HFF-Myc (cell line): ENCODE data around the gene SLC4A11.

Experiments
- DNase-seq: peaks from one replicate; pipeline ENCODE4 v3.0.0-alpha.2; 2011; ENCODE audit warnings: low read depth; ENCODE audit errors: extremely low read depth
- H3K4me3 ChIP-seq: replicated peaks from 2 replicates; pipeline ENCODE4 v1.5.1; 2011; ENCODE audit warnings: low read depth, mild to moderate bottlenecking, control low read depth, low read length
- TF ChIP-seq, protein P1 (sequence below): IDR thresholded peaks from 2 replicates; pipeline ENCODE4 v1.5.1; 2012; ENCODE audit warnings: mild to moderate bottlenecking, low read depth, low read length, control low read depth; ENCODE audit errors: missing control alignments

Gene SLC4A11

DNA sequence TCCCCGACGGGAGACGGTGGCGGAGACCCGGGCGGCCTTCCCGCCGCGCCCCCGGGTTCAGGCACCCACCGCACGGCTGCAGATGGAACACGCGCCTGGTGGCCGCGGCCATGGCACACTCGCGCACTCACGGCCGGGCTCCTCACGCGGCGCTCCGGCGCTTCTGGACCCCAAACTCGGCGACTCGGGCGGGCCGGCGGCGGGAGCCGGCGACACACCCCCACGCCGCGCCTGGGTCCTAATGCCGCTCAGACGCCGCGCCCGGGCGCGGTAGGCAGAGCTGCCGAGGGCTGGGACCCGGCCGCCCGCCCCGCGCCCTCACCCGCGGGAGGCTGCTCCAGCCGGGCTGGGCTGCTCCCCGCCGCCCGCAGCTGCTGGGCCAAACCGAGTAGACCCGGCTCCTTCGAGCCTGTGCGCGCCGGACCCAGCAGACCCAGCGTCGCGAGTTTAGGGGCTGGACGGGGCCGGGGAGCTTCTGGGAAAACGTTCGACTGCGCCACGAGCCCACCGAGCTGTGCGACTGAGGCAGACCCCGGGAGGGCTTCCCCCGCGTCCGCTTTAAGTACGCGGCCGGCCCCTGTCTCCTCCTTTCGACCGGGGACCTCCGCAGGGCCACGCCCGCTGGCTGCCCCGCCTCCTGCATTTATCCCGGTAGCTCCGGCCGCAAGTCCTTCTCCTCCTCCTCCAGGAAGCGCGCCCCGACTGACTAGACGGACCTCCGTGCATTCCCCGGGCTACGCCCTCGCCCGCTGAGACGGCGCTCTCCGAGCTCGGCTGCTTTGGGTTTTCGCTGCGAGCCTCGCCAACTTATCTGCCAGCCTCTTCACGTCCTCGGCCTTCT is at the start of gene SLC4A11:
SLC4A11 (minus strand) TSS at position 165 of the 841 bp plus-strand sequence; CDS start at position 112, 53 bp downstream.
- H3K4me3 ChIP-seq: peak within 1 kb of the TSS; percentile 57
- no peak for DNase-seq
- TF ChIP-seq, protein P1, sequence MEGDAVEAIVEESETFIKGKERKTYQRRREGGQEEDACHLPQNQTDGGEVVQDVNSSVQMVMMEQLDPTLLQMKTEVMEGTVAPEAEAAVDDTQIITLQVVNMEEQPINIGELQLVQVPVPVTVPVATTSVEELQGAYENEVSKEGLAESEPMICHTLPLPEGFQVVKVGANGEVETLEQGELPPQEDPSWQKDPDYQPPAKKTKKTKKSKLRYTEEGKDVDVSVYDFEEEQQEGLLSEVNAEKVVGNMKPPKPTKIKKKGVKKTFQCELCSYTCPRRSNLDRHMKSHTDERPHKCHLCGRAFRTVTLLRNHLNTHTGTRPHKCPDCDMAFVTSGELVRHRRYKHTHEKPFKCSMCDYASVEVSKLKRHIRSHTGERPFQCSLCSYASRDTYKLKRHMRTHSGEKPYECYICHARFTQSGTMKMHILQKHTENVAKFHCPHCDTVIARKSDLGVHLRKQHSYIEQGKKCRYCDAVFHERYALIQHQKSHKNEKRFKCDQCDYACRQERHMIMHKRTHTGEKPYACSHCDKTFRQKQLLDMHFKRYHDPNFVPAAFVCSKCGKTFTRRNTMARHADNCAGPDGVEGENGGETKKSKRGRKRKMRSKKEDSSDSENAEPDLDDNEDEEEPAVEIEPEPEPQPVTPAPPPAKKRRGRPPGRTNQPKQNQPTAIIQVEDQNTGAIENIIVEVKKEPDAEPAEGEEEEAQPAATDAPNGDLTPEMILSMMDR: no peak

DNA sequence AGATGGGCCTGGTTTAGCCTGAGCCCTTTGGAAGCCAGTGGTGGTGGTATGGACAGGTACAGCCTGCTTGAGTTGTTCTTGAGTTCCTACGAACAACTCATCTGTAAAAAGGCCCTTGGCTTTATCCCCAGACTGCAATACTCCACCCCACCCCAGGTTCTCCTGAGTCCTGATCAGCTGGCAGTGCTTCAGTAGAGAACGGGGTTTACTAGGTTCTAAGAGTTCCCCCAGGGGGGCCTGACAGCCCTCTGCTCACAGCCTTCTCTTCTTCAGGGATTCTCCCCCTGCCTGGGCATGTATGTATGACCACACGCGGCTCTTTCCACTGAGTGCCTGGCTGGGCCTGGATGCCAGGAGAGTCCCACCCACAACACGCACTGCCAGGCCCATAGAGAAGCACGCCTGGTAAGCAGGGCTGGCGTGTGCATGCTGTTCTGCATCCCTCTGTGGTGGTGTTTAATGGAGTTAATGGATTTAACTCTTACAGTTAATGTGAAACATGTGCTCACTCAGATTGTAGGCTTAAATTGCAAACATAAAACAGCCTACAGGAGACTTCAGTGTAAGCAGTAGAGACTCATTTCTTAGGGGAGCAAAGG is 44.3 kb upstream of the SLC4A11 start:
- TF ChIP-seq, protein P1: no peak
- DNase-seq: peak; percentile 30
- H3K4me3 ChIP-seq: no peak overlapping the region

DNA sequence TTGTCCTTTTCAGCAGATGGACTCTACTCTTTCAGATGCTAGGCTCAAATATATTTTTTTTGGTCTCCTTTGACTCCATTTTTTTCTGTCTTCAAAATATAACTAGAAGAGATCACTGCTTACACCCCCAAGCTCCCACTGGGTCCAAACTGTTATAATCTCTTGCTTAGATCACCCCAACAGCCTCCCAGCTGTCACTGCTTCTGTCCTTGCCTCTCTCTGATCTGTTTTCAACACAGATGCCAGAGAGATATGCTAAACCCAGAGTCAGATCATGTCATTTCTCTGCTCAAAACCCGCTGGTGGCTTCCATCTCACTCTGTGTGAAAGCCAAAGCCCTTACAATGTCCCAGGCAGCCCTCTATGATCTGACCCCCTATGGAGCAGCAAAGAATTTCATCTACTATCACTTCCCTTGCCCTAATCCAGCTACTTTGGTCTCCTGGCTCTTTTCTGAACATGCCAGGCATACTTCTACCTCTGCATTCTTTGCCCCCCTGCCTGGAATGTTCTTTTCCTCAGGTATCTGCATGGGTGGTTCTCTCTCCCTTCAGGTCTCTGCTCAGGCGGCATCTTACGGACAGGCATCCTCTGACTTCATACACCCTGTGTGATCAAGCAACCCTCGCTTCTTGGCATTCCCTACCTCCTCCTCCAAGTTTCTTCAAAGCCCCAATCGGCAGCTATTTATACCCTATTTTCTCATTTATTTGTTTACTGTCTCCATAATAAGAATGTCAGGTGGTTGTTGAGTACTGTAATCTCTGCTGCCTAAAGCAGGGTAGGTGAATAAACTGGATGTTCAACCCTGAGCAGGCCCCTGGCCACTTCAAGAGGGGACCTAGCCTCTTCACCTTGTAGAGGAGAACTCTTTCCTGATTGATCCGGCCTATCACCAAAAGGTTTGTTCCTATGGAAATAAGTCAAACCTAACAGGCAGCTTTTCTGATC is 43.6 kb upstream of the SLC4A11 start:
- no peak overlapping the region for H3K4me3 ChIP-seq
- DNase-seq: no peak
- TF ChIP-seq, protein P1: no peak

DNA sequence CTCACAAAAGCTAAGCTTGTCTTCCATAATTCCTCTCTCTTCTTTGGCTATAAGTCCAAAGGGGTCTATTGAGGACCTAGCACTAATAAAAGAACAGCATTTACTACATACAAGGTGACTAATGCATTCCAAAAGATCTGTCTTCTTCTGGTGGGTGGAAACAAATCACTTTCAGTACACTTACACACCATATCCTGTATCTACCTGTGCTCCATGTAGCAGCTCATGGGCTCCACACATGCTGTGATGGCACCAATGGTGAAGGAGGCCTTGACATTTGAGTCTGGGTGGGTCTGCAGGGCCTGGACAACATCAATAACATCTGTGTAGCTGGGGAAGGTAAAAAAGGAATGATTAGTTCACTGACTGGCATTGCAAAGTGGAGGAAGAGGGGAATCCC is 42.4 kb upstream of the SLC4A11 start:
- TF ChIP-seq, protein P1: no peak
- no peak overlapping the region for H3K4me3 ChIP-seq
- no peak for DNase-seq

DNA sequence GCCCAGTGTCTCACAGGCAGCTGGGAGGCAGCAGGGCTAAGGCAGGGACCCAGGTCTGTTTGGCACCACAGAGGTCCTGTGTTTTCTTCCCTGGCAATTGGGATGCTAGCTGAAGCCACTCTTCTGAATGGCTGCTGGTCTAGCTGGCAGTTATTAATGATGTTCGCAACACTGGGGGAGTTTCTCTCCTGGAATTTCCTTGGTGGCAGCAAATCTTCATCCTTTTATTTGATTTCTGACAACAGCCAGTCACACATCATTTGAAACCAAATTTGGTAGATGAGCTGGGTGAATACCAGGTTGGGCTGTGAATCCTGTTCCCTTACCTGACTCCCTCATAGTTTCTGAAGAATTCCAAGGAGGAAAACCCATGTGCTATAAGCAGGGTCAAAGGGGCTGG is 40.8 kb upstream of the SLC4A11 start:
- no peak overlapping the region for H3K4me3 ChIP-seq
- TF ChIP-seq, protein P1: no peak
- no peak for DNase-seq

DNA sequence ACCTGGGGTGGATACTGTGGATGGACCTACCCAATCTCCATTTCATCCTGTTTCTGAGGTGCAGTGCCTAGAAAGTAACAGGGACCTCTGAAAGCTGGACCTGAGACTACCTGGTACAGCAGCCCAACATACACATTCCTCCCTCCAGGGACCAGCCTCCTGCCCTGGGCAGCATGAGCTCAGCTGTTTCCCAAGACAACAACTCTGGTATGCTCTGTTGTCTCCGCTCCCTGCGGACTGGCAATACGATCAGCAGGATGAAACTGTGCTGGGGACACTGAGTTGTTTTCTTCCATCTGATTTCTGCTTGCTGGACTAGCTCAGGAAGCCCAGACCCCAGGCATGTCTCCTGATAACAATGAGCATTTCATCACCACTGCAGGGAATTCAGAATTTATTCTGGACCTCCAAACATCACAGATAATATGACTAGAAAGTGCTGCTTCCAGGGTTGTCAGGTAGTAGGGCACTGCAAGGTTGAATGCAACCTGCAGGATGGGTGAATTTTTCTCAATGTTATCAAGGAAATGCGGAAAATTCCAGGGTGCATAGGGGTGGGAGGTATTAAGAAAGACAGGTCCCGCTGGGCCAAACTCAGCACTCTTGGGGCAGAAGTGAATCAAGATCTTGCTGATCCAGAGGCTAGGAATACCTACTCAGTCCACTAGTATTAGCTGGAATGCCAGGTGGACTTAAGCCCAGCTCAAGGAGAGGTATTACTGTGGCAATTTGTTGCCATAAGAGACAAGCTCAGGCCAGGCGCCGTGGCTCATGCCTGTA is 38.9 kb upstream of the SLC4A11 start:
- no peak for DNase-seq
- no peak overlapping the region for H3K4me3 ChIP-seq
- TF ChIP-seq, protein P1: no peak
